K562 (cell line): ENCODE results near the gene MIP. TPM values are rescaled to one million over a fixed set of nuclear protein-coding genes. Genes with fewer than 3 reads are reported as not detected.

Experiments
- ARID4B ChIP-seq: sonication (generic); formaldehyde crosslinking; IDR thresholded peaks from 2 replicates; pipeline ENCODE4 v1.8.0; 2022; ENCODE audit warnings: mild to moderate bottlenecking, missing genetic modification reagents
- CBX3 ChIP-seq, 2 experiments: IDR thresholded peaks; 1 replicate in 1 of 2; 2 replicates in 1 of 2; pipeline ENCODE4 v1.6.1; 2012; ENCODE audit warnings: inconsistent platforms in 2 of 2, low read length in 2 of 2, borderline replicate concordance in 1 of 2, control low read depth in 1 of 2
- GTF2E2 ChIP-seq: fragments of 200-800 bp; sonication (Bioruptor generic); IDR thresholded peaks from 2 replicates; pipeline ENCODE4 v1.6.1; 2016; ENCODE audit warnings: missing genetic modification characterization, missing compliant biosample characterization
- LARP7 ChIP-seq: fragments of 450-650 bp; IDR thresholded peaks from 2 replicates; pipeline ENCODE4 v1.6.1; 2016
- MTA1 ChIP-seq: fragments of 450-650 bp; IDR thresholded peaks from 2 replicates; pipeline ENCODE4 v1.6.1; 2017; ENCODE audit warnings: borderline replicate concordance
- NBN ChIP-seq: fragments of 450-650 bp; IDR thresholded peaks from 2 replicates; pipeline ENCODE4 v1.6.1; 2016; ENCODE audit warnings: low read depth, mild to moderate bottlenecking
- PTRF ChIP-seq: fragments of 450-650 bp; IDR thresholded peaks from 2 replicates; pipeline ENCODE4 v1.6.1; 2016; ENCODE audit warnings: mild to moderate bottlenecking, missing genetic modification characterization, missing compliant biosample characterization
- SRSF7 ChIP-seq: fragments of 200-400 bp; formaldehyde crosslinking; optimal IDR thresholded peaks from 2 replicates; pipeline ENCODE3; 2017; ENCODE audit warnings: mild to moderate bottlenecking, low read depth, low read length
- STAT5A ChIP-seq: IDR thresholded peaks from 2 replicates; pipeline ENCODE4 v1.6.1; 2012; ENCODE audit warnings: low read length, inconsistent platforms, borderline replicate concordance
- TEAD1 ChIP-seq, 2 experiments: fragments of 450-650 bp in 1 of 2; sonication (generic) in 1 of 2; formaldehyde crosslinking; IDR thresholded peaks; 2 replicates each; pipeline versions ENCODE4 v1.4.0 to v1.8.0; 2020 to 2022; ENCODE audit warnings: mild to moderate bottlenecking in 2 of 2, missing genetic modification reagents in 1 of 2
- ZNF24 ChIP-seq: fragments of 450-650 bp; IDR thresholded peaks from 2 replicates; pipeline ENCODE4 v1.6.1; 2016
- ZNF253 ChIP-seq: fragments of 250-450 bp; sonication (Bioruptor Pico); conservative IDR thresholded peaks from 2 replicates; pipeline ENCODE4 v1.6.1; 2021; ENCODE audit warnings: mild to moderate bottlenecking
- ZNF282 ChIP-seq: sonication (generic); formaldehyde crosslinking; IDR thresholded peaks from 2 replicates; pipeline ENCODE4 v1.8.1; 2023; ENCODE audit warnings: missing genetic modification reagents
- ZNF347 ChIP-seq: fragments of 450-650 bp; formaldehyde crosslinking; IDR thresholded peaks from 2 replicates; pipeline ENCODE4 v1.4.0; 2020; ENCODE audit warnings: low read depth, mild to moderate bottlenecking, moderate library complexity
- ZNF639 ChIP-seq, 2 experiments: fragments of 200-800 bp in 1 of 2; sonication (Bioruptor generic) in 1 of 2; sonication (generic) in 1 of 2; formaldehyde crosslinking in 1 of 2; IDR thresholded peaks in 1 of 2; conservative IDR thresholded peaks in 1 of 2; 2 replicates each; pipeline versions ENCODE4 v1.5.0 to v1.6.1; 2016 to 2020; ENCODE audit warnings: missing compliant biosample characterization in 1 of 2, missing genetic modification characterization in 1 of 2, missing genetic modification reagents in 1 of 2
- ZNF668 ChIP-seq: fragments of 250-450 bp; sonication (Bioruptor Pico); IDR thresholded peaks from 2 replicates; pipeline ENCODE4 v1.8.0; 2022; ENCODE audit warnings: mild to moderate bottlenecking, inconsistent platforms
- polyA plus RNA-seq, 8 experiments: library from polyadenylated mRNA; depleted of rRNA in 4 of 8; stranded (reverse) in 5 of 8; unstranded in 3 of 8; fragments of >200 nt; fragmentation: Nextera tagmentation in 2 of 8; fragmentation: Illumina TruSeq in 1 of 8; extraction: Ambion mirVana in 2 of 8; extraction: Trizol in 1 of 8; gene quantifications; 2 replicates each; pipeline versions ENCODE4 v1.2.1 to v1.2.3, GENCODE V29; 2011 to 2014; ENCODE audit warnings: inconsistent platforms in 1 of 8, missing spikeins in 1 of 8
- total RNA-seq, 7 experiments: library from RNA; depleted of rRNA in 6 of 7; stranded (reverse); fragments of >200 nt in 6 of 7; fragmentation: Illumina TruSeq in 2 of 7; extraction: Trizol in 2 of 7; gene quantifications; 2 replicates each; pipeline versions ENCODE4 v1.2.1 to v1.2.3, GENCODE V29; 2011 to 2021; ENCODE audit warnings: low replicate concordance in 1 of 7
- TF ChIP-seq, protein P1 (sequence below): sonication (generic); formaldehyde crosslinking; IDR thresholded peaks from 2 replicates; pipeline ENCODE4 v1.8.0; 2022; ENCODE audit warnings: mild to moderate bottlenecking, missing genetic modification reagents

MIP gene
- total and polyA plus RNA-seq, 9 of the 15 experiments (the other 6 are each of a cell fraction or from before 2014, with no cell fraction given), result 0.09 to 0.36 (median 0.19) TPM; not detected in 5

DNA sequence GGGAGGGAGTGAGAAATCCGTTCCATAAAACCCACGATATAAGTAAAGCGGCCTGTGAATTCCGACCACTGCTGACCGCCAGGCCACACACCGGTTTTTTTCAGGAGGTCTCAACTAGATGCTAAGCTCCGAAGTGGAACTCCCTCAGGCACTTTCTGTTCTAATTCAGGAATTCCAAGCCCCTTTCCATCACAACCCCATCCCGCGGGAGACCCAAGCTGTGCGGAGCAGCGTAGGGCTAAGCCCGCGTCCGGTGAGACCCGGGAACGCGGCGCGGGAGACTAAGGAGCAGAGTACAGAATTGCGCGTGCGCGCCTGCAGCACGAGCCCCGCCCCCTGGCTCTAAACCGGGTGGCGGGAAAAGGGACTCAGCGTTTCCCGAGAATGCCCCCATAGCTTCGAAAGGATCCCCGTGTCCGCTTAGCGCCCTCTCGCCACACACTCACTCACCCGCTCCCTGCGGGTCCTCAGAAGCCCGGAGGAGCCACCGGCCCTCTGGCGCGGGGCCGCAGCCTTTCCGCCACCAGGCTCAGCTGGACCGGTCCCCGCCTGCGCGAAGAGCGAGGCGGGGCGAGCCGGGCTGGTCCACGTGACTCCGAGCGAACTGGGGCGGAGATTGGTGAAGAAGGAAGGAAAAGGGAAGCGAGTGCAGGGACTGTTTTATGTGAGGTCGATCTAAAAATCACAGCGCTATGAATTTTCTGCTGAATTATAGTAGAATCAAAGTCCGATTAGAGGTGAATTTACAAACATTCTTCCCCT is 5.4 kb downstream of the MIP start, which contains the start of gene TIMELESS (continued):
- TF ChIP-seq MTA1 (no peak), NBN (no peak), TEAD1 (CRISPR knock-in tag; IDR thresholded peaks at IDR 0.05) (peak in 1 of 2 experiments; percentile 90; a peak in 2 of 4 replicates), CBX3 (IDR thresholded peaks at IDR 0.05; ENCODE audit: borderline replicate concordance in 1 of 2, low read length in 2 of 2) (no peak), ZNF24 (no peak), SRSF7 (no peak), ARID4B (CRISPR knock-in tag) (peak; percentile 96), ZNF282 (CRISPR knock-in tag) (no peak), GTF2E2 (tag) (peak; percentile 93), STAT5A (no peak), ZNF639 (CRISPR knock-in tag; conservative IDR thresholded peaks at IDR 0.05 in 1 of 2, IDR thresholded peaks at IDR 0.05 in 1 of 2) (peak in 1 of 2 experiments; percentile 77; a peak in 2 of 4 replicates), ZNF668 (CRISPR knock-in tag) (no peak), ZNF253 (CRISPR knock-in tag) (no peak), ZNF347 (no peak), PTRF (tag) (no peak), LARP7 (no peak)
- TF ChIP-seq, protein P1, sequence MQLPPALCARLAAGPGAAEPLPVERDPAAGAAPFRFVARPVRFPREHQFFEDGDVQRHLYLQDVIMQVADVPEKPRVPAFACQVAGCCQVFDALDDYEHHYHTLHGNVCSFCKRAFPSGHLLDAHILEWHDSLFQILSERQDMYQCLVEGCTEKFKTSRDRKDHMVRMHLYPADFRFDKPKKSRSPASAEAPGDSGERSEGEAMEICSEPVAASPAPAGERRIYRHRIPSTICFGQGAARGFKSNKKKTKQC (CRISPR knock-in tag), result peak; percentile 93
